HepG2 (cell line): ENCODE results near the gene CARHSP1. TPM values are rescaled to one million over a fixed set of nuclear protein-coding genes. Genes with fewer than 3 reads are reported as not detected.
A peak's percentile ranks its signal among the peaks of the same experiment; 100 is the strongest.

Experiments
- ARNT ChIP-seq: fragments of 450-650 bp; IDR thresholded peaks from 2 replicates; pipeline ENCODE4 v1.6.1; 2017
- CC2D1A ChIP-seq: sonication (generic); formaldehyde crosslinking; IDR thresholded peaks from 2 replicates; pipeline ENCODE4 v1.8.1; 2023; ENCODE audit warnings: mild to moderate bottlenecking, missing genetic modification reagents
- ESRRA ChIP-seq: sonication (generic); formaldehyde crosslinking; IDR thresholded peaks from 2 replicates; pipeline ENCODE4 v1.5.1; 2020; ENCODE audit warnings: mild to moderate bottlenecking, low read depth, missing genetic modification reagents
- FIP1L1 ChIP-seq: fragments of 200-400 bp; formaldehyde crosslinking; IDR thresholded peaks from 2 replicates; pipeline ENCODE4 v1.6.1; 2018; ENCODE audit warnings: low read depth, mild to moderate bottlenecking, low read length, moderate library complexity, borderline replicate concordance; ENCODE audit not compliant: insufficient read depth
- GTF3A ChIP-seq: sonication (generic); formaldehyde crosslinking; conservative IDR thresholded peaks from 2 replicates; pipeline ENCODE4 v1.4.0; 2020; ENCODE audit warnings: mild to moderate bottlenecking, missing genetic modification reagents
- MED8 ChIP-seq: sonication (generic); formaldehyde crosslinking; IDR thresholded peaks from 2 replicates; pipeline ENCODE4 v1.8.1; 2023; ENCODE audit warnings: mild to moderate bottlenecking, missing genetic modification reagents; ENCODE audit not compliant: insufficient replicate concordance
- NAIF1 ChIP-seq: sonication (generic); formaldehyde crosslinking; IDR thresholded peaks from 2 replicates; pipeline ENCODE4 v1.5.0; 2020; ENCODE audit warnings: mild to moderate bottlenecking, missing genetic modification reagents, borderline replicate concordance
- PRDM10 ChIP-seq: sonication (generic); formaldehyde crosslinking; IDR thresholded peaks from 2 replicates; pipeline ENCODE4 v1.4.0; 2020; ENCODE audit warnings: low read depth, missing genetic modification reagents
- RFXAP ChIP-seq: sonication (generic); formaldehyde crosslinking; IDR thresholded peaks from 2 replicates; pipeline ENCODE4 v1.4.0; 2020; ENCODE audit warnings: missing genetic modification reagents, borderline replicate concordance
- SATB2 ChIP-seq: sonication (generic); formaldehyde crosslinking; IDR thresholded peaks from 2 replicates; pipeline ENCODE4 v1.5.0; 2020; ENCODE audit warnings: missing genetic modification reagents
- SIX4 ChIP-seq: sonication (generic); formaldehyde crosslinking; IDR thresholded peaks from 2 replicates; pipeline ENCODE4 v1.4.0; 2020; ENCODE audit warnings: missing genetic modification reagents
- SMAD1 ChIP-seq: sonication (generic); formaldehyde crosslinking; IDR thresholded peaks from 2 replicates; pipeline ENCODE4 v1.4.0; 2020; ENCODE audit warnings: missing genetic modification reagents, low read depth, mild to moderate bottlenecking, borderline replicate concordance
- SNAI1 ChIP-seq: sonication (generic); formaldehyde crosslinking; IDR thresholded peaks from 2 replicates; pipeline ENCODE4 v1.5.0; 2020; ENCODE audit warnings: mild to moderate bottlenecking, missing genetic modification reagents, borderline replicate concordance
- SSRP1 ChIP-seq: IDR thresholded peaks from 2 replicates; pipeline ENCODE4 v1.6.1; 2016; ENCODE audit warnings: control low read depth
- STAG1 ChIP-seq: sonication (generic); formaldehyde crosslinking; IDR thresholded peaks from 2 replicates; pipeline ENCODE4 v1.4.0; 2020; ENCODE audit warnings: missing genetic modification reagents
- ZMYM3 ChIP-seq: sonication (generic); formaldehyde crosslinking; IDR thresholded peaks from 2 replicates; pipeline ENCODE4 v1.5.1; 2020; ENCODE audit warnings: mild to moderate bottlenecking, missing genetic modification reagents
- ZNF10 ChIP-seq: sonication (generic); formaldehyde crosslinking; IDR thresholded peaks from 2 replicates; pipeline ENCODE4 v1.4.0; 2020; ENCODE audit warnings: mild to moderate bottlenecking, low read depth, missing genetic modification reagents, borderline replicate concordance
- ZNF180 ChIP-seq: sonication (generic); formaldehyde crosslinking; IDR thresholded peaks from 2 replicates; pipeline ENCODE4 v1.4.0; 2020; ENCODE audit warnings: low read depth, missing genetic modification reagents, borderline replicate concordance
- ZNF274 ChIP-seq: sonication (generic); formaldehyde crosslinking; IDR thresholded peaks from 2 replicates; pipeline ENCODE4 v1.5.1; 2020; ENCODE audit warnings: mild to moderate bottlenecking, missing genetic modification reagents
- ZNF3 ChIP-seq: IDR thresholded peaks from 2 replicates; pipeline ENCODE4 v1.7.0; 2017; ENCODE audit warnings: inconsistent platforms
- ZNF343 ChIP-seq: sonication (generic); formaldehyde crosslinking; IDR thresholded peaks from 2 replicates; pipeline ENCODE4 v1.4.0; 2020; ENCODE audit warnings: mild to moderate bottlenecking, missing genetic modification reagents
- ZNF430 ChIP-seq: sonication (generic); formaldehyde crosslinking; IDR thresholded peaks from 2 replicates; pipeline ENCODE4 v1.9.0; 2021; ENCODE audit warnings: mild to moderate bottlenecking, missing genetic modification reagents
- ZNF556 ChIP-seq: sonication (generic); formaldehyde crosslinking; IDR thresholded peaks from 2 replicates; pipeline ENCODE4 v1.4.0; 2020; ENCODE audit warnings: mild to moderate bottlenecking, missing genetic modification reagents, borderline replicate concordance
- polyA plus RNA-seq, 8 experiments: library from polyadenylated mRNA; depleted of rRNA in 3 of 8; stranded (reverse) in 7 of 8; unstranded in 1 of 8; fragments of >200 nt; fragmentation: Illumina TruSeq in 4 of 8; extraction: Trizol in 4 of 8; gene quantifications; 2 replicates each; pipeline versions ENCODE4 v1.2.1 to v1.2.3, GENCODE V29; 2011 to 2016; ENCODE audit warnings: low read depth in 4 of 8, missing spikeins in 1 of 8, mixed read lengths in 1 of 8; ENCODE audit not compliant: insufficient read depth in 1 of 8
- total RNA-seq, 5 experiments: library from RNA; depleted of rRNA; stranded (reverse); fragments of >200 nt; fragmentation: Illumina TruSeq; extraction: Trizol; gene quantifications; 2 replicates each; pipeline ENCODE4 v1.2.3, GENCODE V29; 2016; ENCODE audit warnings: low read depth in 1 of 5
- TF ChIP-seq, protein P1 (sequence below): sonication (generic); formaldehyde crosslinking; IDR thresholded peaks from 2 replicates; pipeline ENCODE4 v1.8.0; 2022; ENCODE audit warnings: mild to moderate bottlenecking, missing genetic modification reagents, moderate library complexity
- TF ChIP-seq, protein P2 (sequence below): sonication (generic); formaldehyde crosslinking; IDR thresholded peaks from 2 replicates; pipeline ENCODE4 v1.8.1; 2023; ENCODE audit warnings: mild to moderate bottlenecking, moderate library complexity, missing genetic modification reagents
- TF ChIP-seq, protein P3 (sequence below): sonication (generic); formaldehyde crosslinking; IDR thresholded peaks from 2 replicates; pipeline ENCODE4 v1.4.0; 2020; ENCODE audit warnings: missing genetic modification reagents

The CARHSP1 gene
- total and polyA plus RNA-seq, 2 of the 13 experiments (the other 11 are each of a cell fraction or from before 2014, with no cell fraction given) = 173 to 345 TPM

DNA sequence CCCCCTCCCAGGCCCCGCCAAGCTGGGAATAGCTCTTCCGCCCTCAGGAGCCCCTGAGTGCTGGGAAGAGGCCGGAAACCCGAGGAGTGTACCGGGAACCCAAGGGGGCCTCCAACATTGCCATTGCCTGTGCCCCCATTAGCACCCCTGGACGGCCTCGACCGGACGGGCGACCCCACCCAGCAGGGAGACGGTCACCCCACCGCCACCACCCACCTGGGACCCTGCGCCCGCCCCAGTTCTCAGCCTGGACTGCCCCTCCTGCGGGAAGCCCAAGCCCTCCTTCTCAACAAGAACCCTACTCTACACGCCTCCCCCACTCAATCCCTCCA is 2.0 kb downstream of the CARHSP1 start (continued):
- TF ChIP-seq PRDM10 (CRISPR knock-in tag) = 0 out of 2 replicates have a peak, but pooled peaks have one; percentile 18
- no peak for TF ChIP-seq FIP1L1
- TF ChIP-seq CC2D1A (CRISPR knock-in tag) = no peak
- TF ChIP-seq GTF3A = no peak
- TF ChIP-seq ZNF3 (CRISPR knock-in tag) = no peak
- no peak for TF ChIP-seq SMAD1
- TF ChIP-seq, protein P1, sequence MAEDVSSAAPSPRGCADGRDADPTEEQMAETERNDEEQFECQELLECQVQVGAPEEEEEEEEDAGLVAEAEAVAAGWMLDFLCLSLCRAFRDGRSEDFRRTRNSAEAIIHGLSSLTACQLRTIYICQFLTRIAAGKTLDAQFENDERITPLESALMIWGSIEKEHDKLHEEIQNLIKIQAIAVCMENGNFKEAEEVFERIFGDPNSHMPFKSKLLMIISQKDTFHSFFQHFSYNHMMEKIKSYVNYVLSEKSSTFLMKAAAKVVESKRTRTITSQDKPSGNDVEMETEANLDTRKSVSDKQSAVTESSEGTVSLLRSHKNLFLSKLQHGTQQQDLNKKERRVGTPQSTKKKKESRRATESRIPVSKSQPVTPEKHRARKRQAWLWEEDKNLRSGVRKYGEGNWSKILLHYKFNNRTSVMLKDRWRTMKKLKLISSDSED = no peak
- no peak for TF ChIP-seq MED8 (CRISPR knock-in tag)
- no peak for TF ChIP-seq ZNF180 (CRISPR knock-in tag)
- no peak for TF ChIP-seq SSRP1
- TF ChIP-seq RFXAP (CRISPR knock-in tag) = 0 out of 2 replicates have a peak, but pooled peaks have one; percentile 3
- no peak for TF ChIP-seq SATB2 (CRISPR knock-in tag)
- TF ChIP-seq ZMYM3 (CRISPR knock-in tag) = no peak
- no peak for TF ChIP-seq NAIF1 (CRISPR knock-in tag)
- TF ChIP-seq ESRRA (CRISPR knock-in tag) = no peak
- no peak for TF ChIP-seq ZNF556 (CRISPR knock-in tag)
- peak; percentile 22; the same call in 1 of the 2 replicates for TF ChIP-seq ZNF343 (CRISPR knock-in tag)
- TF ChIP-seq SIX4 = 0 out of 2 replicates have a peak, but pooled peaks have one; percentile 4
- TF ChIP-seq ZNF430 = peak; percentile 5; the same call in 1 of the 2 replicates
- no peak for TF ChIP-seq ZNF10 (CRISPR knock-in tag)
- TF ChIP-seq SNAI1 (CRISPR knock-in tag) = no peak
- TF ChIP-seq, protein P2, sequence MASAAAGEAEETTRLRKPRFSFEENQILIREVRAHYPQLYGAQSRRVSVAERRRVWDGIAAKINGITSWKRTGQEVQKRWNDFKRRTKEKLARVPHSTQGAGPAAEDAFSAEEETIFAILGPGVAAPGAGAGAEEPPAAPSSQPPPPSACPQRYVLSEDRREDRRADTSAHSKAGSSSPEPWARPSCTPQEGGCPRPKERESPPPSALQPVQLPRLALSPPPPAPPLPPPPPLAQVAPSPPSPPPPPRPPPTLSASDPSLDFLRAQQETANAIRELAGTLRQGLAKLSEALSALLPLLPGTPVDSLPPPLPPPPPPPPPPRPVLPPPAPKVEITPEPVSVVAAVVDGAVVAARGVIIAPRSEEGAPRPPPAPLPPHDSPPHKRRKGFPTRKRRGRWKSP (CRISPR knock-in tag) = 0 out of 2 replicates have a peak, but pooled peaks have one; percentile 58
- no peak for TF ChIP-seq ZNF274
- no peak for TF ChIP-seq ARNT
- TF ChIP-seq STAG1 (CRISPR knock-in tag) = no peak
- TF ChIP-seq, protein P3, sequence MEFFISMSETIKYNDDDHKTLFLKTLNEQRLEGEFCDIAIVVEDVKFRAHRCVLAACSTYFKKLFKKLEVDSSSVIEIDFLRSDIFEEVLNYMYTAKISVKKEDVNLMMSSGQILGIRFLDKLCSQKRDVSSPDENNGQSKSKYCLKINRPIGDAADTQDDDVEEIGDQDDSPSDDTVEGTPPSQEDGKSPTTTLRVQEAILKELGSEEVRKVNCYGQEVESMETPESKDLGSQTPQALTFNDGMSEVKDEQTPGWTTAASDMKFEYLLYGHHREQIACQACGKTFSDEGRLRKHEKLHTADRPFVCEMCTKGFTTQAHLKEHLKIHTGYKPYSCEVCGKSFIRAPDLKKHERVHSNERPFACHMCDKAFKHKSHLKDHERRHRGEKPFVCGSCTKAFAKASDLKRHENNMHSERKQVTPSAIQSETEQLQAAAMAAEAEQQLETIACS (CRISPR knock-in tag) = no peak
